Fibroblast of skin of scalp (primary cell): ENCODE data around the gene C8A.

Experiments
- DNase-seq: peaks from one replicate; pipeline ENCODE4 v3.0.0-alpha.2; 2013

Gene C8A

GRCh38 chr1:56927986-56928385 is 73.4 kb downstream of the C8A start:
- DNase-seq, result no peak

GRCh38 chr1:56929492-56929891 is 74.9 kb downstream of the C8A start:
- DNase-seq, result no peak

GRCh38 chr1:56931211-56931610 is 76.6 kb downstream of the C8A start:
- peak; percentile 72 for DNase-seq

GRCh38 chr1:56931686-56932085 is 77.1 kb downstream of the C8A start:
- peak; percentile 16 for DNase-seq

GRCh38 chr1:56933161-56933560 is 78.6 kb downstream of the C8A start:
- DNase-seq, result no peak

- DNase-seq, result no peak
These were observed 79.0 kb downstream of the C8A start for GRCh38 chr1:56933606-56934005.

- DNase-seq, result peak; percentile 85
These were observed 79.9 kb downstream of the C8A start for GRCh38 chr1:56934430-56935060.

- no peak for DNase-seq
These were observed 84.0 kb downstream of the C8A start for GRCh38 chr1:56938646-56939045.

GRCh38 chr1:56939209-56939608 is 84.6 kb downstream of the C8A start:
- no peak for DNase-seq

GRCh38 chr1:56940039-56940438 is 85.4 kb downstream of the C8A start:
- DNase-seq, result no peak

GRCh38 chr1:56948403-56949023 is 93.9 kb downstream of the C8A start:
- DNase-seq, result peak; percentile 75

- DNase-seq, result no peak
These were observed 97.9 kb downstream of the C8A start for GRCh38 chr1:56952501-56952900.

GRCh38 chr1:56953386-56953785 is 98.8 kb downstream of the C8A start:
- no peak for DNase-seq

GRCh38 chr1:56954664-56955063 is 100.1 kb downstream of the C8A start:
- no peak for DNase-seq

- DNase-seq, result no peak
These were observed 103.3 kb downstream of the C8A start for GRCh38 chr1:56957931-56958330.

GRCh38 chr1:56958526-56958925 is 103.9 kb downstream of the C8A start:
- DNase-seq, result peak; percentile 58

- no peak for DNase-seq
These were observed 106.8 kb downstream of the C8A start for GRCh38 chr1:56961426-56961825.

- no peak for DNase-seq
These were observed 109.1 kb downstream of the C8A start for GRCh38 chr1:56963667-56964066.

- DNase-seq, result no peak
These were observed 109.9 kb downstream of the C8A start for GRCh38 chr1:56964349-56965017.

GRCh38 chr1:56965191-56965590 is 110.6 kb downstream of the C8A start:
- no peak for DNase-seq

- no peak for DNase-seq
These were observed 111.5 kb downstream of the C8A start, which contains the start of gene C8B for GRCh38 chr1:56965916-56966697. Gene C8B, minus strand, starts transcription at chr1:56966015. Its CDS starts 67 bp downstream, at chr1:56965948.

GRCh38 chr1:56966698-56966999 is 112.1 kb downstream of the C8A start:
- DNase-seq, result no peak

GRCh38 chr1:56967355-56967754 is 112.8 kb downstream of the C8A start:
- DNase-seq, result no peak
